Choroid plexus epithelial cell (primary cell): ENCODE results near the gene LY6G5C.

Experiments used
- DNase-seq: peaks from one replicate; pipeline ENCODE4 v3.0.0-alpha.2; 2010; ENCODE audit warnings: low read depth
- H3K4me3 ChIP-seq: 2 replicates; pipeline ENCODE4 v1.5.1; 2011; ENCODE audit warnings: low read depth, mild to moderate bottlenecking, control low read depth, low read length, moderate library complexity
- CTCF ChIP-seq: conservative IDR thresholded peaks from 2 replicates; pipeline ENCODE4 v1.5.1; 2011; ENCODE audit warnings: low read depth, mild to moderate bottlenecking, control low read depth, inconsistent platforms, low read length, moderate library complexity

LY6G5C gene

GRCh38 chr6:31664790-31665500, 15.9 kb downstream of the LY6G5C start, which contains the start of gene GPANK1:
Gene GPANK1 (minus strand): TSS chr6:31664997. CDS start chr6:31664478, 519 bp downstream.
- H3K4me3 ChIP-seq = peak within 1 kb of the TSS; percentile 98
- no peak for TF ChIP-seq CTCF
- DNase-seq = peak; percentile 97

GRCh38 chr6:31663961-31664789, 16.7 kb downstream of the LY6G5C start:
- H3K4me3 ChIP-seq = peak overlapping the region; percentile 98
- TF ChIP-seq CTCF = no peak
- DNase-seq = peak; percentile 78

GRCh38 chr6:31663126-31663960, 17.5 kb downstream of the LY6G5C start:
- peak; percentile 22 for DNase-seq
- TF ChIP-seq CTCF = no peak
- H3K4me3 ChIP-seq = peak overlapping the region; percentile 98

GRCh38 chr6:31662124-31662723, 18.6 kb downstream of the LY6G5C start:
- no peak for DNase-seq
- no peak for TF ChIP-seq CTCF
- no peak overlapping the region for H3K4me3 ChIP-seq

- DNase-seq = no peak
- TF ChIP-seq CTCF = no peak
- H3K4me3 ChIP-seq = no peak overlapping the region
These were observed 19.4 kb downstream of the LY6G5C start for GRCh38 chr6:31661262-31662123.
